SJCRH30 (cell line): ENCODE data around the gene ANKMY1. TPM values are rescaled to one million over a fixed set of nuclear protein-coding genes. Genes with fewer than 3 reads are reported as not detected.

Experiments used
- DNase-seq, 2 experiments: peaks; one replicate each; pipeline ENCODE4 v3.0.0-alpha.2; 2015 to 2020
- H3K27ac ChIP-seq: fragments of 250-450 bp; sonication (Bioruptor Pico); 2 replicates; pipeline ENCODE4 v1.5.1; 2020; ENCODE audit warnings: mild to moderate bottlenecking, moderate library complexity
- H3K27me3 ChIP-seq: fragments of 250-450 bp; sonication (Bioruptor Pico); 2 replicates; pipeline ENCODE4 v1.5.1; 2020; ENCODE audit warnings: mild to moderate bottlenecking, moderate library complexity
- H3K36me3 ChIP-seq: fragments of 250-450 bp; sonication (Bioruptor Pico); 2 replicates; pipeline ENCODE4 v1.5.1; 2020; ENCODE audit warnings: mild to moderate bottlenecking, moderate library complexity
- H3K4me1 ChIP-seq: fragments of 250-450 bp; sonication (Bioruptor Pico); 2 replicates; pipeline ENCODE4 v1.5.1; 2020; ENCODE audit warnings: mild to moderate bottlenecking, moderate library complexity
- H3K4me3 ChIP-seq: fragments of 250-450 bp; sonication (Bioruptor Pico); 2 replicates; pipeline ENCODE4 v1.5.1; 2020; ENCODE audit warnings: mild to moderate bottlenecking, moderate library complexity
- H3K9me3 ChIP-seq: fragments of 250-450 bp; sonication (Bioruptor Pico); replicated peaks from 2 replicates; pipeline ENCODE4 v1.5.1; 2020; ENCODE audit warnings: mild to moderate bottlenecking, moderate library complexity
- total RNA-seq: library from RNA; depleted of rRNA; stranded (reverse); fragments of >200 nt; shearing (Covaris generic); gene quantifications from 2 replicates; pipeline ENCODE4 v1.2.3, GENCODE V29; 2014; rRNA removed

ANKMY1 gene, protein sequence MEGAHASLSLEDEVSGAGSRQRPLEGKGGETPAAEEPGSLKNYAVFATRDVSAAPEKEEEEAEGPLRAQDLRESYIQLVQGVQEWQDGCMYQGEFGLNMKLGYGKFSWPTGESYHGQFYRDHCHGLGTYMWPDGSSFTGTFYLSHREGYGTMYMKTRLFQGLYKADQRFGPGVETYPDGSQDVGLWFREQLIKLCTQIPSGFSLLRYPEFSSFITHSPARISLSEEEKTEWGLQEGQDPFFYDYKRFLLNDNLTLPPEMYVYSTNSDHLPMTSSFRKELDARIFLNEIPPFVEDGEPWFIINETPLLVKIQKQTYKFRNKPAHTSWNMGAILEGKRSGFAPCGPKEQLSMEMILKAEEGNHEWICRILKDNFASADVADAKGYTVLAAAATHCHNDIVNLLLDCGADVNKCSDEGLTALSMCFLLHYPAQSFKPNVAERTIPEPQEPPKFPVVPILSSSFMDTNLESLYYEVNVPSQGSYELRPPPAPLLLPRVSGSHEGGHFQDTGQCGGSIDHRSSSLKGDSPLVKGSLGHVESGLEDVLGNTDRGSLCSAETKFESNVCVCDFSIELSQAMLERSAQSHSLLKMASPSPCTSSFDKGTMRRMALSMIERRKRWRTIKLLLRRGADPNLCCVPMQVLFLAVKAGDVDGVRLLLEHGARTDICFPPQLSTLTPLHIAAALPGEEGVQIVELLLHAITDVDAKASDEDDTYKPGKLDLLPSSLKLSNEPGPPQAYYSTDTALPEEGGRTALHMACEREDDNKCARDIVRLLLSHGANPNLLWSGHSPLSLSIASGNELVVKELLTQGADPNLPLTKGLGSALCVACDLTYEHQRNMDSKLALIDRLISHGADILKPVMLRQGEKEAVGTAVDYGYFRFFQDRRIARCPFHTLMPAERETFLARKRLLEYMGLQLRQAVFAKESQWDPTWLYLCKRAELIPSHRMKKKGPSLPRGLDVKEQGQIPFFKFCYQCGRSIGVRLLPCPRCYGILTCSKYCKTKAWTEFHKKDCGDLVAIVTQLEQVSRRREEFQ
- 6.3 and 6.7 TPM in 2 replicates for total RNA-seq

DNA sequence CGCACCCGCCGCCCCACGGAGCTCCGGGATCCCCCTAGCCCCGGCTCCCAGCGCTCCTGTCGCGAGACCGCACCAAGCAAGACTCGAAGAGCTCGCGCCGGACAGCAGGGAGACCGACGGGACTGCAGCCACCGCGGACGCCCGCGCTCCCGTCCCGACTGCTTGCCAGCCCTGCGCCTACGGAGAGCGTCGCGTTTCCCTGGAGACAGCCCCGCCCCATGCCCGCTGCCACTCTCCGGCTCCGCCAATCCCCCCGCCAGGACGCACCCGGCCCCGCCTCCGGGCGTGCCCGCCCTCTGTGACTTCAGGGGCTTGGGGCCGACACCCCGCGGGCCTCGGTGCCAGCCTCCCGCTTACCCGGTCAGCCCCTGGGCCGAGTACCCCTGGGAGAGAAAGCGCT is at the start of gene ANKMY1:
Gene ANKMY1 (minus strand): TSS at position 181 of the 400 bp plus-strand sequence. CDS start 653 bp downstream, outside the sequence.
- DNase-seq, result no peak
- Histone ChIP-seq H3K4me3 (no peak within 1 kb of the TSS), H3K27ac (no peak within 1 kb of the TSS), H3K36me3 (peaks cover 2% of the 10 kb centered on the region; the same call in 1 of the 2 replicates), H3K27me3 (no peaks in the 10 kb centered on the region), H3K9me3 (no peaks in the 10 kb centered on the region), H3K4me1 (peaks cover 3% of the 10 kb centered on the region)

DNA sequence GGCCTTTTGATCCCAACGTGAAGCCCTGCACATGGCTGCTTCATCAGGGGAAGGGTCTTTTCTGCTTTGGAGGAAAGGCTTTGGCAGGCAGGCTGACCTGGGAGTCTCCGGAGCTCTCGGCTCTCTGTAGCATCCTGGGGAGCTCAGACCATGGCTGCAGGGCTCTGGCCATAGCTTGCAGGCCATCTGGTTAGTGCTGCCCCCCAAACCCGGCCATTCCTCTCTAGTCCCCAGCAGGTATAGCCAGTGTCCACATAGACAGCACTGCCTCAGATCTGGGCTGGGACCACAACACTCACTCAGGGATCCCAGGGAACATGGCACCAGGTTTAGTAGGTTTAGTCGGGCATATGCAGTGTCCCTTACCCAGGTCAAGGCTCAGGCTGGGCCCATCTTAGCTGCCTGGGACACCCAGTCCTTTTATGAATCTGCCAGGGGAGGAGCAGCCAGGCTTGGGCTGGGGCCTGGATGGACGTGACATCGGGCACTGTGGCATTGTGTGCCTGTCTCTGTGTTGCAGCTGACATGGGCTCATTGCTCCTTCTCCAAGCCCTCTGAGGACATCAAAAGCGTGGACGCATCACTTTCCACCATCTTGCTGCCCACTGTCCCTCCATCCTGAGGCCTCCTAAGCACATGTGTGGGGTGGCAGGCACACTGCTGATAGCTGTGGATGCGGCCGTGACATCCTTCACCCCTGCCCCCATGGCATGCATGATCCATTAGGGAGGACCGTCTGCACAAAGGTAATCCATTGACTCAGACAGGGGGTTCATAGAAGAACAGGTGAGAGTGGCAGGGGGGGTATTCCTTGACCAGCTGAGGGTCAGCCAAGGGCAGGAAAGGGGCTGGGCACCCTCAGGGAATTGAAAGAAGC is 48.3 kb upstream of the ANKMY1 start:
- no peaks in the 10 kb centered on the region for H3K36me3 ChIP-seq
- H3K27me3 ChIP-seq, result no peaks in the 10 kb centered on the region
- no peaks in the 10 kb centered on the region; the same call in 1 of the 2 replicates for H3K4me1 ChIP-seq
- H3K27ac ChIP-seq, result no peak overlapping the region
- H3K4me3 ChIP-seq, result no peak overlapping the region
- H3K9me3 ChIP-seq, result no peaks in the 10 kb centered on the region
- no peak for DNase-seq

DNA sequence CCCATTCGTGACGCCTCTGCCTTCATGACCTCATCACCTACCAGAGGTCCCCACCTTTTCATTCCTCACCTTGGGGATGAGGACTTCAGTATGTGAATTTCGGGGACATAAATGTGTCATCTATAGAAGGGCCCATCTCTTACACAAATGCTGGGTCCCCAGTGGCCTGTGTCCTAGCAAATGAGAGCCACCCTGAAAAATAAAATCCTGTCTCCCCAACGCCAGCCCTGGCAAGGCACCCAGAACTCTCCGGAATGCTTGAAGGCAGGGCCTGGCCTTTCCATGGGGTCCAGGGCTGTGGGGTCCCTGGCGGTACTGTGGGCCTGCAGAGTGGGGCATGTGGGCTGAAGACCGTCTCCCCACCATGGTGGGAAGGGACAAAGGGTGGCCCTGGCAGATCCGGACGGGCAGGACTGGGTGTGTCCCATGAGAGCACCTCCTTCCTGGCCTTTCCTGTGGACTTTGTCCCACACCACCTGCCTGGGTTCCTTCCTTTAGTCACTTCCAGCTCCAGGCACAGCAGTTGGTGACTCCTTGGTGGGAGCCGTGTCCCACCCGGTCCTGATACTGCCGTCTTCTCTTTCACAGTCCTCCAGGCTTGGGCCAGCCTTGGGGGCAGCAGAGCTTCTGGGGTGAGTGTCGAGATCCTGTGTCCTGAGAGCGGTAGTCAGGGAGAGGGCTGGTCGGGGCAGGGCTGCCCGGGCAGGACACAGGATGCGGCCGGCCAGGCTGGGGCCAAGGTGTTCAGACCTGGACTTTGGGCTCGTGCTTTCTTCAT is 47.3 kb upstream of the ANKMY1 start:
- no peaks in the 10 kb centered on the region for H3K9me3 ChIP-seq
- H3K4me1 ChIP-seq, result no peaks in the 10 kb centered on the region; the same call in 1 of the 2 replicates
- no peak overlapping the region for H3K4me3 ChIP-seq
- DNase-seq, result no peak
- H3K27ac ChIP-seq, result no peak overlapping the region
- no peaks in the 10 kb centered on the region for H3K36me3 ChIP-seq
- no peaks in the 10 kb centered on the region for H3K27me3 ChIP-seq

DNA sequence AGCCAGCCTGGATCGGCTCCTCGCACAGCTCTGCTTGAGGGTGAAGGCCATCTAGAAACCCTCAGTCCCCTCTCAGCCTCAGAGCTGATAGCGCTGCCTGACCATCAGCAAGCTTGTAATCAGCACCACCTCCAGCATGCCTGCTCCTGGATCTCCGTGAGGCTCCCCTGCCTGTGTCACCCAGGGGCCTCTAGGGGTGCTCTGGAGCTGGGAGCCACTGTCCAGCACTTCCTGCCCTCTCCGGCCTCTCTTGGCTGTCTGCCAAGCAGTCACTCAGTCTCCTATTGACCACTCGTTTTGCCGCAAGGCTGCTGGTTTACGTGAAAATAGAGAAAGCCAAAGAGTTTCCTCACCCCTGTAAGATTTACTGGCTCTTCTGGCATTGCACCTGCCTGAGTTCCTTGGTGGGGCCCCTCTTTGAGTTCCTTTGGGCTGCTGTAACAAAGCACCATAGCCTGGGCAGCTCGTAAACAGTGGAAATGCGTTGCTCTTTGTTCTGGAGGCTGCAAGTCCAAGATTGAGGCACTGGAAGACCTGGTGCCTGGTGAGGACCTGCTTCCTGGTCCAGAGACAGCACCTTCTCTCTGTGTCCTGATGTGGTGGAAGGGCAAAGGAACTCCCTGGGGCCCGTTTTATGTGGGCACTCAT is 46.6 kb upstream of the ANKMY1 start:
- no peaks in the 10 kb centered on the region; the same call in 1 of the 2 replicates for H3K4me1 ChIP-seq
- H3K4me3 ChIP-seq, result no peak overlapping the region

DNA sequence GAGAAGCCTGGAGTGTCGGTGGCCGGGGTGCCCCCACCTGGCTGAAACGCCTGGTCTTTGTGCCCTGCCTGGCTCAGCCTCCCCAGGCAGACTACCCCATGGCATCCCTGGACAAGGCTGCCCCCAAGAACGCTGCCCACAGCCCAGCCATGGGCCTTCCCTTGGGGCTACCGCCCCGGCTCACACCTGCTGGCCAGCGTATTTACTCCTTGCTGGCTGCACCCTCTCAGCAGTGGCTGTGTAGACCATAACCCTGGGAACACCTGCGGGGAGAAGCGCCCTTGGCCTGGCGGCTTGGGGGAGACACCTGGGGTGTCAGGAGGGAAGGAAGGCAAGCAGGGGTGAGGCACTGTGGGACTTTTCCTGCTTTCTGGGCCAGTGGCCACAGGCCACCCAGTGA is 46.1 kb upstream of the ANKMY1 start:
- no peak for DNase-seq
- Histone ChIP-seq H3K36me3 (no peaks in the 10 kb centered on the region), H3K4me1 (no peaks in the 10 kb centered on the region; the same call in 1 of the 2 replicates), H3K4me3 (no peak overlapping the region), H3K27ac (no peak overlapping the region), H3K27me3 (no peaks in the 10 kb centered on the region), H3K9me3 (no peaks in the 10 kb centered on the region)

More for the DNA sequence above, 46.6 kb upstream of the ANKMY1 start:
- Histone ChIP-seq H3K9me3 (no peaks in the 10 kb centered on the region), H3K27ac (no peak overlapping the region), H3K27me3 (no peaks in the 10 kb centered on the region), H3K36me3 (no peaks in the 10 kb centered on the region)
- DNase-seq, result peak; percentile 71

DNA sequence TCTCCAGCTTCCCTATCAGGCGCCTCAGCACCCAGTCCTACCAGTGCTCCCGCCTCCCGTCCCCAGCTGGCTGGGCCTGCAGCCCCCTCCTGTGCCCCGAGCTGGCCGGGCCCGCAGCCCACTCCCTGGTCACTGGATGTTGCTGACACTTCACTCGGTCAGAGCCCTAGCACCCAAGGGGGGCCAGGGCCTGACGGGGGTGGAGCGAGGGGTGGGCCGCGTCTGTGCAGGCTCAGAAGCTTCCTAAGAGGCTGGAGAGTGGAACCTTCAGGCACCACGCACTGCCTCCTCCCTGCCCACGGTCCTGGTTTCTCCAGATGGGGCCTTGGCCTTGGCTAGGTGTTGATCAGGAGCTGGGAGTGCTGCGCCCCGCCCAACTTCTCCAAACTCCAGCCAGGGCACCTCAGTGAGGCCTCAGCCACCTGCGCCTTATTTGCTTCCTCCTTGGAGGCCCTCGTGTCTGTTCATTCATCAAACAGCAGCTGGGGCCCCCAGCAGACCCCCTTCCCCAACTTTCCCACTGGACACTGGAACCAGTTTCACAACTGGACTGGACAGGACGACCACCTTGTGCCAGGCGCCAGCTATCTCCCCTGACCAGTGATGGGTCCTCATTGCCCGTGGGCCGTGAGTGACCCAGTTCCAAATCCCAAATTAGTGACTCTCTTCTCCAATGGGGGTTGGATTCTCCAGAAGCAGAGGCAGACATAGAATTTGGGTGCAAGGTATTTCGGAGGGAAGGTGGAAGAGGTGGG is 45.5 kb upstream of the ANKMY1 start:
- Histone ChIP-seq H3K4me3 (no peak overlapping the region), H3K4me1 (no peaks in the 10 kb centered on the region; the same call in 1 of the 2 replicates), H3K27me3 (no peaks in the 10 kb centered on the region), H3K27ac (no peak overlapping the region), H3K9me3 (no peaks in the 10 kb centered on the region), H3K36me3 (no peaks in the 10 kb centered on the region)
- DNase-seq, result no peak

DNA sequence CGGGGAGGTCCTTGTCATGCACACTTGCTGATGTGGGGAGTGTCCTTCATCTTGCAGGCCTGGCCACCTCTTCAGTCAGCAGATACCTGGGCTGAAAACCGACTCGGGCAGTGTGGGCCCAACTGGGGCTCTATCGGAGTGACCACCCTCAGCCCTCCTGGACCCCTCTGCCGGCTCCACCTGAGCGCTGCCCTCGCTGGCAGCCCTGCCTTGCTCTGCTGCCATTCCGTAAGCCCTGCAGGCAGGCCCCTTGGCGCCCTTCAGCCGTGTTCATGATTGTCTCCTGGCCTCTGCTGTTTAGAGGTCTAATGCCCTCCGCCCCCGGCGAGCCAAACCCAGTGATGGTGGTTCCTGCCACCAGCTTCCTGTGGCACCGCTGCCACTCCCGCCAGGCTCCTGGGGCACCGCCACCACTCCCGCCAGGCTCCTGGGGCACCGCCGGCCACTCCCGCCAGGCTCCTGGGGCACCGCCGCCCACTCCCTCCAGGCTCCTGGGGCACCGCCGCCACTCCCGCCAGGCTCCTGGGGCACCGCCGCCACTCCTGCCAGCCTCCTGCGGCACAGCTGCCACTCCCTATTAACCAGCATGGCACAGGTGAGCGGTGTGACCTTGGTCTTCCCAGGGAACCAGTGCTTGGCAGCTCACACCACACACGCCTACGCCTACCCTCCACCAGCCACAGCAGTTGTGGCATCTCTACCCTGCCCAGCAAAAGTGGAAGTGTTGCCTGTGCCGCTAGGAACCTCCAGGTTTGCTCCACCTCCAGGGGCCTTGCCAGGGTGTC is 44.7 kb upstream of the ANKMY1 start:
- no peaks in the 10 kb centered on the region for H3K9me3 ChIP-seq
- H3K4me3 ChIP-seq, result no peak overlapping the region
- DNase-seq, result no peak
- no peaks in the 10 kb centered on the region; the same call in 1 of the 2 replicates for H3K4me1 ChIP-seq
- no peaks in the 10 kb centered on the region for H3K27me3 ChIP-seq
- no peak overlapping the region for H3K27ac ChIP-seq
- H3K36me3 ChIP-seq, result no peaks in the 10 kb centered on the region

DNA sequence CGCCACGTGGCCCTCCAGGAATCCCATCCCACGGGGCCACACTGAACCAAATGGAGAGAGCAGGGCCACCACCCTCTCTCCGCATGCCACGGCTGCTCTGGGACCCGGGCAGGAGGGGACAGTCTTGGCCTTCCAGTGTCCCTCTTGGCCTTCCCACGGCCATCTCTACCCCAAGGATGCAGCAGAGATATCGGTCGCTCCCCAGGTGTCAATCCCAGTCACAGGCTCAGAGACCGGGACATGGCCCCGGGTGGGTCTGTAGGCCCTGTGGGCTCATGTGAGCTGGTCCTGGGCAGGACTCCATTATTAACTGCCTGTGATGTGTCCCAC is 44.0 kb upstream of the ANKMY1 start:
- H3K27me3 ChIP-seq, result no peaks in the 10 kb centered on the region
- H3K9me3 ChIP-seq, result no peaks in the 10 kb centered on the region
- no peak overlapping the region for H3K27ac ChIP-seq
- H3K4me1 ChIP-seq, result no peaks in the 10 kb centered on the region; the same call in 1 of the 2 replicates
- DNase-seq, result no peak
- H3K4me3 ChIP-seq, result no peak overlapping the region
- H3K36me3 ChIP-seq, result no peaks in the 10 kb centered on the region

DNA sequence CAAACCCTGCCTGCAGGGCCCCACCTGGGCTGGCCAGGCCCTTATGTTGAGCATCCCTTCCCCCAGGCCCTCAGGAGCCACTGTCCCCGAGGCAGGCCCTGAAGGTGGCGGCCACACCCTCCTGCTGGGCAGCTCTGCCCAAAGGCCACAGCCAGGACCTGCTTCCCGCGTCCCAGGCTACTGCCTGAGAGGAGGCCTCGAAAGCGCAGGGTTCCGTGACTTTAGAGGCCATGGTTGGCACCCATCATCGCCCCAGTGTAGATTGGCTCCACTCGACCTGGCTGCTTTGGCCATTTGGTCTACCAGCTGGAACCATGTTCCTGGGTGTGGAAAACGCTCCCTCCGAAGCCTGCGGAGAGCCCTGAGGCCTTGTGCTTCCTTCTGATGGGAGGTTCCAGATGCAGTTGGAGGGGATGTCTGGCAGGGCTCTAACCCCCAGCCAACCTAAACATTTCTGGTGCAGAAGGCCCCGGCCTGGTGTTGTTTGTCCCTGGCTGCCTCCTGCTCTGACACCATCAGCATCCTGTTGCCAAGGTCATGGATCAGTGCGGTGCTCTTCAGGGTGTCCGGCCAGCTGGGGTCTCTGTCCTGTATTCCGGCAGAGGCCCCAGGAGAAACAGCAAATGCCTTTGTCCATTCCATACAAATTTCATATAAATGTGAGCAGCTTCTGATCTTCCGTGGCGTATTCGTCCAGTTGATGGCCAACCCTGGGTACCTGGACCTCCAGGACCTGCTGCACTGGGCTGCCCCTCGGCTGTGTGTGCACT is 43.5 kb upstream of the ANKMY1 start:
- Histone ChIP-seq H3K4me1 (no peaks in the 10 kb centered on the region; the same call in 1 of the 2 replicates), H3K27me3 (no peaks in the 10 kb centered on the region), H3K9me3 (no peaks in the 10 kb centered on the region), H3K4me3 (no peak overlapping the region), H3K27ac (no peak overlapping the region), H3K36me3 (no peaks in the 10 kb centered on the region)
- DNase-seq, result no peak

DNA sequence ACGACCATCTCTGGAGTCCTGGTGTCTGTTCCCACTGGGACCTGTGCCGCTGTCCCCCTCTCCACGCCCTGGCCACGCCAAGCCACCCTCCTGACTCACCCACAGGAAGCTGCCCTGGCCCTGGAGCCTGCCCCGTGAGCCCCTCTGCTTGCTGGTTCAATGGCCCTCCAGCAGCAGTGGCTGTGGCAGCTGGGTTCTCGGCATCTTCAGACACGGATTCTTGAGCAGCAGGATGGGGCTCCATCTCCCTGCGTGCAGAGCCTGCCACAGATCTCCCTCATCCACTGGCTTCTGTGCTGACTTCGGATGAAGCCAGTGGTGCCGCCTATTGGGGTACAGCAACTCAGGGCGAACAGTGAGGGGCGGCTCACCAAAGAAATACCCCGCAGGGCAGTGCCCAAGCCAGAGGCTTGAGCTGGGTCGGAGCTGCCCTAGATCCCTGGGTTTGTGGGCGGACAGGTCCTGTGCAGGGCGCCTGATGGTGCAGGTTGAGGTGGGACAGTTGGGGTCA is 42.7 kb upstream of the ANKMY1 start:
- Histone ChIP-seq H3K27me3 (no peaks in the 10 kb centered on the region), H3K27ac (no peak overlapping the region), H3K4me1 (no peaks in the 10 kb centered on the region; the same call in 1 of the 2 replicates), H3K9me3 (no peaks in the 10 kb centered on the region), H3K36me3 (no peaks in the 10 kb centered on the region), H3K4me3 (no peak overlapping the region)
- DNase-seq, result no peak

DNA sequence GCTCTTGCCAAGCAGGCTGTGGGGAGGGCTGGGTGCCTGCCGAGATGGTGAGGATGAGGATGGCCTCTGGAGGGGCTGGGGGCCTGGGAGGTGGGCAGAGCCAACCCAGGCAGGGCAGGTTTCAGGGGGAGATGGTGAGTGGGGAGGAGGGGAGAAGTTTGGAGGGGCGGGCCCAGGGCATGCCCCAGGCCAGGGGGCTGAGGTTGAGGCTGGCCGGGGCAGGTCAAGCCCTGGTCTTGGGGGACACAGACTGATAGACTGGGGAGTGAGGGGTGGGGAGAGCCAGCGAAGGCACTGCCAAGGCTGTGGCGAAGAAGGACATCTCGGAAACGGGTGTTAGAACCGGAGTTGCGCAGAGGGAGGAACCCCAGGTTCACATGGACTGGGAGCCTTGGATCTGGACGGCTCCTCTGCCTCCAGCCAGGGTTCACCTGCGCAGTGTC is 41.4 kb upstream of the ANKMY1 start:
- no peaks in the 10 kb centered on the region for H3K27me3 ChIP-seq
- no peaks in the 10 kb centered on the region for H3K36me3 ChIP-seq
- no peak overlapping the region for H3K4me3 ChIP-seq
- no peak for DNase-seq
- no peaks in the 10 kb centered on the region; the same call in 1 of the 2 replicates for H3K4me1 ChIP-seq
- H3K27ac ChIP-seq, result no peak overlapping the region
- H3K9me3 ChIP-seq, result no peaks in the 10 kb centered on the region
